Activated B cell treated with CpG ODN at 0.5 μM for 24 hours (primary cell): ENCODE measurements around the gene ERN1. TPM values are rescaled to one million over a fixed set of nuclear protein-coding genes. Genes with fewer than 3 reads are reported as not detected.
A peak's percentile ranks its signal among the peaks of the same experiment; 100 is the strongest.
"Not testable (repeated sequence)": the region's sequence is repeated elsewhere in the genome, so short reads cannot be mapped to it uniquely, and the experiment has no call there.

ENCODE experiments used
- ATAC-seq: fragments of 200-7000 bp; cut with Tn5 transposase; one replicate; pipeline ENCODE4 v1.10.0; 2021; ENCODE audit warnings: low read depth, mild to moderate bottlenecking, moderate library complexity
- CTCF ChIA-PET: fragments of 350-600 bp; sonication (Branson Sonifier 250); formaldehyde crosslinking; loops from one replicate; lab custom pipeline; 2021; ENCODE audit warnings: antibody characterized with exemption; lab: Charles Lee
- POLR2A ChIA-PET: fragments of 350-600 bp; sonication (Branson Sonifier 250); formaldehyde crosslinking; loops from one replicate; lab custom pipeline; 2021; ENCODE audit warnings: antibody characterized with exemption; lab: Charles Lee
- DNase-seq: peaks from one replicate; pipeline ENCODE4 v3.0.0; 2022
- H3K27ac Mint-ChIP-seq: one replicate; pipeline ENCODE4 v1.8.0; 2020; ENCODE audit warnings: mixed read lengths
- H3K27me3 Mint-ChIP-seq: one replicate; pipeline ENCODE4 v1.8.0; 2021; ENCODE audit warnings: mixed read lengths
- H3K36me3 Mint-ChIP-seq: one replicate; pipeline ENCODE4 v1.8.0; 2021; ENCODE audit warnings: low read depth, mixed read lengths
- H3K4me1 Mint-ChIP-seq: one replicate; pipeline ENCODE4 v1.8.0; 2021; ENCODE audit warnings: mixed read lengths
- H3K4me3 Mint-ChIP-seq: one replicate; pipeline ENCODE4 v1.8.0; 2020; ENCODE audit warnings: mild to moderate bottlenecking, mixed read lengths
- H3K9me3 Mint-ChIP-seq: one replicate; pipeline ENCODE4 v1.8.0; 2020; ENCODE audit warnings: mixed read lengths
- intact Hi-C: fragments of 100-400 bp; cut with micrococcal nuclease; formaldehyde crosslinking; loops from one replicate; pipeline ENCODE4 v1.15.1; 2024
- total RNA-seq: library from RNA; stranded (reverse); gene quantifications from 2 replicates; pipeline ENCODE4 v1.2.3, GENCODE V29; 2022
- TF ChIP-seq, protein P1 (sequence below): fragments of 200-600 bp; IDR thresholded peaks from one replicate; pipeline ENCODE4 v1.8.0; 2022; ENCODE audit warnings: antibody characterized with exemption, mild to moderate bottlenecking

Gene ERN1
- total RNA-seq, 1 donor from 2014 or later = 12.9 TPM

DNA sequence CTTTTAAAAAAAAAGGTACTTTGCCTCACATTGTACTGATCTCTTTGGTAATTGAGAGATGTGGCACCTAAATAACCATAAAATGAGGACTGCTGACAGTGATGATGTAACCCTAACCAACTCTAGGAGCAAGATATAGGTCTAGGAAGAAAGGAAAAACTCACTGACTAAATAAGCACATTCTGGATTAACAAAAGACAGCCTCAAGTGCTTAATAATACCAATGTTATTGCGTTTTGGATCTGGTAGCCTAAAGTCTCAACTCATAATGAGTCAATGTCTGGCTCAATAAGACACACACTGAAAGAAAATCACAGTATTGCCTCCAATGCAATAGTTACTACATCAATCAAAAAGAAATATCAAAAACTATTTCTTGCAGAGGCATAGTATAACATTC is 3.0 kb downstream of the ERN1 start:
- Mint-ChIP-seq H3K4me3 (no peak overlapping the region), H3K27me3 (no peaks in the 10 kb centered on the region), H3K36me3 (no peaks in the 10 kb centered on the region), H3K27ac (no peak overlapping the region), H3K4me1 (peaks cover 23% of the 10 kb centered on the region), H3K9me3 (no peaks in the 10 kb centered on the region)
- intact Hi-C loops = no loop called here
- CTCF ChIA-PET = no interaction called here
- POLR2A ChIA-PET = no interaction called here
- ATAC-seq = no peak
- no peak for DNase-seq
- TF ChIP-seq, protein P1, sequence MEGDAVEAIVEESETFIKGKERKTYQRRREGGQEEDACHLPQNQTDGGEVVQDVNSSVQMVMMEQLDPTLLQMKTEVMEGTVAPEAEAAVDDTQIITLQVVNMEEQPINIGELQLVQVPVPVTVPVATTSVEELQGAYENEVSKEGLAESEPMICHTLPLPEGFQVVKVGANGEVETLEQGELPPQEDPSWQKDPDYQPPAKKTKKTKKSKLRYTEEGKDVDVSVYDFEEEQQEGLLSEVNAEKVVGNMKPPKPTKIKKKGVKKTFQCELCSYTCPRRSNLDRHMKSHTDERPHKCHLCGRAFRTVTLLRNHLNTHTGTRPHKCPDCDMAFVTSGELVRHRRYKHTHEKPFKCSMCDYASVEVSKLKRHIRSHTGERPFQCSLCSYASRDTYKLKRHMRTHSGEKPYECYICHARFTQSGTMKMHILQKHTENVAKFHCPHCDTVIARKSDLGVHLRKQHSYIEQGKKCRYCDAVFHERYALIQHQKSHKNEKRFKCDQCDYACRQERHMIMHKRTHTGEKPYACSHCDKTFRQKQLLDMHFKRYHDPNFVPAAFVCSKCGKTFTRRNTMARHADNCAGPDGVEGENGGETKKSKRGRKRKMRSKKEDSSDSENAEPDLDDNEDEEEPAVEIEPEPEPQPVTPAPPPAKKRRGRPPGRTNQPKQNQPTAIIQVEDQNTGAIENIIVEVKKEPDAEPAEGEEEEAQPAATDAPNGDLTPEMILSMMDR = no peak

DNA sequence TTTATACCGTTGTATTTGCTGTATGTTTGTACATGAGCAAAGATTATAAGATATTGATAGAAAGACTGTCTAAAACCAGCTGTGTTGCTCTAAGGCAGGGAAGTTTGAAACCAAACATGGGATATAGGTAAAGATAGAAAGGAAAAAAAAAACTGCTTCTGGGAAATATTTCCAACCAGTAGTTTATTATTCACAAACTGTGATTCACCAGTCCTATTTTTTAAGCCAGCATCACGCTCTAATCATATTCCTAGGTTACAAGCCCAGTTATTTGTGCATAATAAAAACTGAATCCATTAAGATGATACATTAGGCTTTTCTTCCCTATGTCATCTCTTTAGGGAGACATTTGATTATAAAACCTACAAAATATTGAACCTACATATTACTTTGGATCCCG is 4.0 kb downstream of the ERN1 start:
- ChIA-PET POLR2A (no interaction called here), CTCF (interaction anchor here (1.2 to 2.7 kb wide), 2 partner anchors 98 to 223 kb away, joined by 3 to 10 read pairs; no protein-coding TSS in a partner anchor)
- Mint-ChIP-seq H3K36me3 (no peaks in the 10 kb centered on the region), H3K4me1 (peaks cover 19% of the 10 kb centered on the region), H3K9me3 (no peaks in the 10 kb centered on the region), H3K4me3 (no peak overlapping the region), H3K27me3 (no peaks in the 10 kb centered on the region), H3K27ac (no peak overlapping the region)
- TF ChIP-seq, protein P1 = no peak
- intact Hi-C loops = no loop called here
- no peak for DNase-seq
- ATAC-seq = no peak

DNA sequence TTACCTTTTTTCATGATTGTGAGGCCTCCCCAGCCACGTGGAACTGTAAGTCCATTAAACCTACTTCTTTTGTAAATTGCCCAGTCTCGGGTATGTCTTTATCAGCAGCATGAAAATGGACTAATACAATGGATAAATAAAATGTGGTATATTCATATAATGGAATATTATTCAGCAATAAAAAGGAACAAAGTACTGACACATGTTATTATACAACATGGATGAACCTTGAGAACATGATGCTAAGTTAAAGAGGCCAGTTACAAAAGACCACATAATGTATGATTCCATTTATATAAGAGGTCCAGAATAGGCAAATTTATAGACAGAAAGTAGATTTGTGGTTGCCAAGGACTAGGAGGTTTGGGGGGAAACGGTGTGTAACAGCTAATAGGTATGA is 5.3 kb downstream of the ERN1 start:
- Mint-ChIP-seq H3K4me1 (peaks cover 21% of the 10 kb centered on the region), H3K9me3 (no peaks in the 10 kb centered on the region), H3K4me3 (no peak overlapping the region), H3K27ac (no peak overlapping the region), H3K36me3 (no peaks in the 10 kb centered on the region), H3K27me3 (no peaks in the 10 kb centered on the region)
- TF ChIP-seq, protein P1 = no peak
- POLR2A ChIA-PET = no interaction called here
- CTCF ChIA-PET = interaction anchor here (1.2 to 3.6 kb wide), 4 partner anchors 9 to 221 kb away, joined by 3 to 13 read pairs (median 6); partner anchors contain the start of gene CSHL1
- intact Hi-C loops = no loop called here
- no peak for ATAC-seq
- no peak for DNase-seq

GRCh38 chr17:64123114-64123513 is 6.8 kb downstream of the ERN1 start:
- Mint-ChIP-seq H3K27me3 (no peaks in the 10 kb centered on the region), H3K27ac (no peak overlapping the region), H3K4me1 (peaks cover 18% of the 10 kb centered on the region), H3K9me3 (no peaks in the 10 kb centered on the region), H3K36me3 (no peaks in the 10 kb centered on the region), H3K4me3 (no peak overlapping the region)
- DNase-seq (no peak), ATAC-seq (no peak)
- CTCF ChIA-PET = interaction anchor here (2.7 to 3.6 kb wide), 2 partner anchors 11 to 95 kb away, joined by 10 to 13 read pairs; no protein-coding TSS in a partner anchor
- POLR2A ChIA-PET = interaction anchor here (0.9 to 1.4 kb wide), 2 partner anchors 7 to 23 kb away, joined by 3 to 4 read pairs; no protein-coding TSS in a partner anchor
- TF ChIP-seq, protein P1 = no peak
- intact Hi-C loops = no loop called here

DNA sequence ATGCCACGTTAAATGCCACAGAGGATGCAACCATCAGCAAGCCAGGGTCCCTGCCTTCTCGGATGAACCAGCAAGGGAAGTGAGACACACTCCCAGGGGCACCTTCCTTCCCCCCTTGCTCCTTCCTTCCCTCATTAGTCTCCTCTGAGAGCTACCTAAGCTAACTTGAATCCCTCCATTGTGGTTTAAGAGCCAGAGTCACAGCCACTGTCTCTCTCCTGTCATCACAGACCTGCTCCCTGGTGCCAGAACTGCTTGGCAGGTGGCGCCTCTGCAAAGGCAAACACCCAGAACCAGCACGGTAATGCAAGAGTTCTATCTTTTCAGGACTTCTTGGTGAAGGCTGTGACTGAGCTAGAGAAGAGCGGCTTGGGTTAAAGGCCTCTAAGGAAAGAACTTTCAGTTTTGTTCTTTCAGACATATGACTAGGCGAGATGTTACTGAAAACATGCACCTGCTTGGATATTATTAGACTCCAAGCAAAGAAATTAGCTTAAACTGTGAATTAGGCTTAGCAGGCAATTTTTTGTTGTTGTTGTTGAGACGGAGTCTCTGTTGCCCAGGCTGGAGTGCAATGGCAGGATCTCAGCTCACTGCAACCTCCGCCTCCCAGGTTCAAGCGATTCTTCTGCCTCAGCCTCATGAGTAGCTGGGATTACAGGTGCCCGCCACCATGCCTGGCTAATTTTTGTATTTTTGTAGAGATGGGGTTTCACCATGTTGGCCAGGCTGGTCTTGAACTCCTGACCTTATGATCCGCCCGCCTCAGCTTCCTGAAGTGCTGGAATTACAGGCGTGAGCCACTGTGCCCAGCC is 8.8 kb downstream of the ERN1 start:
- intact Hi-C loops, H3K9me3 Mint-ChIP-seq, H3K27me3 Mint-ChIP-seq, H3K4me3 Mint-ChIP-seq, H3K36me3 Mint-ChIP-seq, DNase-seq: not testable (repeated sequence)
- CTCF ChIA-PET = interaction anchor here (1.3 kb wide), 1 partner anchor 93 kb away, joined by 5 read pairs; no protein-coding TSS in a partner anchor
- Mint-ChIP-seq H3K27ac (peak overlapping the region; percentile 63), H3K4me1 (peaks cover 18% of the 10 kb centered on the region)
- POLR2A ChIA-PET = interaction anchor here (0.6 to 1.2 kb wide), 3 partner anchors 47 to 93 kb away, joined by 3 to 4 read pairs (median 4); no protein-coding TSS in a partner anchor
- ATAC-seq = peak; percentile 42
